A673 (cell line): ENCODE measurements around the gene GPATCH2.

ENCODE experiments used
- CTCF ChIP-seq: fragments of 300-800, 200-600 bp; sonication (generic); conservative IDR thresholded peaks from 2 replicates; pipeline ENCODE4 v1.5.1; 2017; ENCODE audit warnings: low read depth, mild to moderate bottlenecking, antibody characterized with exemption, low read length, moderate library complexity, mixed read lengths
- EZH2 ChIP-seq: fragments of 200-600 bp; sonication (generic); IDR thresholded peaks from 2 replicates; pipeline ENCODE4 v1.6.1; 2017; ENCODE audit warnings: borderline replicate concordance, low read depth, mild to moderate bottlenecking, mixed read lengths, antibody characterized with exemption, low read length; ENCODE audit not compliant: poor library complexity, severe bottlenecking

DNA sequence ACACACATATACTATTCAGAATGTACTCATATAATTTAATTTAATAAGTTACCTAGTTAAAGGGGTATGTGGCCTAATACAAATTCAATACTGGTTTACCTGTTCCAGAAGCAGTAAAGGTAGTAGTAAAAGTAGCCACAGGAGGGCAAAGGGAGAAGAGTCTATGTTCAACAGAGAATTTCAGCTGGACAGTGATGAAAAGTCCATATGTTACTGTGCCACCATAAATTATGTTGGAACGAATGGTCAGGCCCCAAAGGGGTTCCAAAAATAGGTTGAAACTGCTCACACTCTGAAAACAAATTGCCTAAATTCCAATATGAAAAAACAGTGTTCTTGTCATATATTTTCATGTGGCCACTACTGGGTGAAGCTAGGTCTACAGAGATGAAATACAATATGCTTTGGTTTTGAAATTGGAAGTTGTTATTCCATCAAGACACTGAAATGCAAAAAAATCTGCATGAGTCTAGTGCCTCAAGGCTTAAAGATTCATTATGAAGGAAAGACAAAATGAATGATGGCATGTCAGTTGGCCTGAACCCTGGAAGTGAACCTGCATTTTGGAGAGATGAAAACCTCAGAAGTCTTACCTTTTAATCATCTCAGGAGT is 78.4 kb downstream of the GPATCH2 start:
- TF ChIP-seq CTCF (no peak), EZH2 (no peak)
